Activated CD4-positive, alpha-beta memory T cell treated with anti-CD3 and anti-CD28 coated beads, Interleukin-2, amount 10 ng/mL, durations not matched to agents 7 days and 5 days (primary cell): ENCODE data around the gene WBP1. TPM values are rescaled to one million over a fixed set of nuclear protein-coding genes. Genes with fewer than 3 reads are reported as not detected.
A peak's percentile ranks its signal among the peaks of the same experiment; 100 is the strongest.

Experiments
- CTCF ChIA-PET: fragments of 350-600 bp; sonication (Branson Sonifier 250); formaldehyde crosslinking; loops from one replicate; lab custom pipeline; 2021; ENCODE audit warnings: antibody characterized with exemption, inconsistent platforms; lab: Charles Lee
- POLR2A ChIA-PET: fragments of 350-600 bp; sonication (Branson Sonifier 250); formaldehyde crosslinking; loops from one replicate; lab custom pipeline; 2021; ENCODE audit warnings: antibody characterized with exemption; lab: Charles Lee
- DNase-seq: peaks from one replicate; pipeline ENCODE4 v3.0.0-alpha.2; 2020
- H3K27ac Mint-ChIP-seq: one replicate; pipeline ENCODE4 v1.8.0; 2021; ENCODE audit warnings: mild to moderate bottlenecking, mixed read lengths
- H3K27me3 Mint-ChIP-seq: one replicate; pipeline ENCODE4 v1.8.0; 2021; ENCODE audit warnings: mixed read lengths
- H3K36me3 Mint-ChIP-seq: one replicate; pipeline ENCODE4 v1.8.0; 2021; ENCODE audit warnings: low read depth, mixed read lengths
- H3K4me1 Mint-ChIP-seq: one replicate; pipeline ENCODE4 v1.8.0; 2021; ENCODE audit warnings: mixed read lengths
- H3K4me3 Mint-ChIP-seq: one replicate; pipeline ENCODE4 v1.8.0; 2021; ENCODE audit warnings: mild to moderate bottlenecking, mixed read lengths
- H3K9me3 Mint-ChIP-seq: one replicate; pipeline ENCODE4 v1.8.0; 2021; ENCODE audit warnings: mixed read lengths
- total RNA-seq, 2 experiments: library from RNA; stranded (reverse); gene quantifications; one replicate each; pipeline ENCODE4 v1.2.3, GENCODE V29; 2021

Gene WBP1
- total RNA-seq, 2 experiments from 2014 or later, result 58.3 to 60.4 TPM

- ChIA-PET CTCF (interaction anchor here (0.6 to 3.3 kb wide), 5 partner anchors 8 to 92 kb away, joined by 3 to 10 read pairs (median 4); partner anchors contain the start of genes CCDC142 and TTC31), POLR2A (interaction anchor here (0.9 to 5.7 kb wide), 9 partner anchors 10 to 57 kb away, joined by 3 to 57 read pairs (median 7); partner anchors contain the start of genes AUP1, CCDC142, DOK1 and HTRA2)
- Mint-ChIP-seq H3K4me1 (peaks cover 31% of the 10 kb centered on the region), H3K36me3 (peaks cover 50% of the 10 kb centered on the region), H3K27me3 (peaks cover 34% of the 10 kb centered on the region), H3K9me3 (no peaks in the 10 kb centered on the region), H3K4me3 (peak overlapping the region; percentile 80), H3K27ac (peak overlapping the region; percentile 10)
- no peak for DNase-seq
These were observed 38.9 kb downstream of the WBP1 start for GRCh38 chr2:74496997-74497776.

GRCh38 chr2:74497777-74498499 lies 39.7 kb downstream of the WBP1 start:
- CTCF ChIA-PET, result interaction anchor here (0.6 to 3.3 kb wide), 4 partner anchors 9 to 46 kb away, joined by 3 to 10 read pairs (median 5); partner anchors contain the start of genes CCDC142 and TTC31
- H3K27me3 Mint-ChIP-seq, result peaks cover 40% of the 10 kb centered on the region
- H3K9me3 Mint-ChIP-seq, result no peaks in the 10 kb centered on the region
- H3K36me3 Mint-ChIP-seq, result peaks cover 45% of the 10 kb centered on the region
- H3K4me3 Mint-ChIP-seq, result peak overlapping the region; percentile 80
- H3K4me1 Mint-ChIP-seq, result peaks cover 38% of the 10 kb centered on the region
- POLR2A ChIA-PET, result interaction anchor here (0.8 to 5.7 kb wide), 11 partner anchors 9 to 58 kb away, joined by 3 to 57 read pairs (median 5); partner anchors contain the start of genes AUP1, CCDC142, DOK1 and HTRA2
- DNase-seq, result peak; percentile 52
- H3K27ac Mint-ChIP-seq, result peak overlapping the region; percentile 77

GRCh38 chr2:74498500-74499266 lies 40.4 kb downstream of the WBP1 start:
- Mint-ChIP-seq H3K4me3 (peak overlapping the region; percentile 80), H3K4me1 (peaks cover 44% of the 10 kb centered on the region), H3K27ac (peak overlapping the region; percentile 77), H3K27me3 (peaks cover 45% of the 10 kb centered on the region), H3K9me3 (no peaks in the 10 kb centered on the region), H3K36me3 (peaks cover 45% of the 10 kb centered on the region)
- POLR2A ChIA-PET, result interaction anchor here (0.8 to 5.7 kb wide), 12 partner anchors 8 to 57 kb away, joined by 3 to 57 read pairs (median 6); partner anchors contain the start of genes AUP1, CCDC142, DOK1 and DQX1
- CTCF ChIA-PET, result interaction anchor here (0.6 to 3.3 kb wide), 4 partner anchors 9 to 47 kb away, joined by 3 to 10 read pairs (median 5); partner anchors contain the start of genes CCDC142 and TTC31
- peak; percentile 60 for DNase-seq

DNA sequence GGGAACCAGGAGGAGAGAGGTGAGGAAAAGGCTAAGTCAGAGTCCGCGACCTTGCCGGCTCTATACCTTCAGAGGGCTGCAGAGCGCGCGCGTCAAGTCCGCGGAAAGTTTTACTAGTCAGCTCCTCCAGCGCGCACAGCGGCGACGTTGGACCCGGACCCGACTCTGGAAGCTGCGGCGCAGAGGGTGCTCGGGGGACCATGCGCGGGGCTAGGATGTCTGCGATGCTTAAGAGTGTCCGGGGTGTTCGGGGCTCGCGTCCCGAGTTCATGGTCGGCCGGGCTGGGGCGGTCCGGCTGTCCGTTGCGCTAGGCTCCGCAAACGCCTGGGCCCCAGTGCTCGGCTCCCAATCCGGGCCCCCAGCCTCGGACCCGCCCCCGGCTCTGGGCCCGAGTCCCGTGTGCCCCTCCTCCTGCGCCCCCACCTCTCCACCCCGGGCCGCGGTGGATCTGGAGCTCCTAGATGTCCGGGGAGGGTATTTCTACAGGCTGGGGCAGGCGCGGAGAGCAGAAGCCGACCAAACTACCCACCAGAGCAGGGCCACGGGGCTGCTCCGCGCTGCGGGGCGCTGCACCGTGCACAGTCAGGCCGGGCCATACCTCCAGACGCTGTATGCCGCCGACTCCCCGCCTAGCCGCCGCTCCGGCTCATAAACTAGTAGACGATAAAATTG lies 41.2 kb downstream of the WBP1 start, which contains the start of gene LBX2:
Gene LBX2 (minus strand): TSS at position 337 of the 673 bp plus-strand sequence. CDS start 66 bp downstream, at position 271.
- Mint-ChIP-seq H3K4me1 (peaks cover 51% of the 10 kb centered on the region), H3K4me3 (peak within 1 kb of the TSS; percentile 80), H3K9me3 (no peaks in the 10 kb centered on the region), H3K27ac (peak within 1 kb of the TSS; percentile 77), H3K36me3 (peaks cover 44% of the 10 kb centered on the region), H3K27me3 (peaks cover 45% of the 10 kb centered on the region)
- CTCF ChIA-PET, result interaction anchor here (0.9 to 1.7 kb wide), 4 partner anchors 16 to 88 kb away, joined by 3 to 7 read pairs (median 4); partner anchors contain the start of genes CCDC142, HTRA2 and TTC31
- DNase-seq, result peak; percentile 47
- POLR2A ChIA-PET, result interaction anchor here (1.0 to 5.7 kb wide), 9 partner anchors 8 to 42 kb away, joined by 3 to 57 read pairs (median 11); partner anchors contain the start of genes AUP1, CCDC142, DQX1 and HTRA2

DNA sequence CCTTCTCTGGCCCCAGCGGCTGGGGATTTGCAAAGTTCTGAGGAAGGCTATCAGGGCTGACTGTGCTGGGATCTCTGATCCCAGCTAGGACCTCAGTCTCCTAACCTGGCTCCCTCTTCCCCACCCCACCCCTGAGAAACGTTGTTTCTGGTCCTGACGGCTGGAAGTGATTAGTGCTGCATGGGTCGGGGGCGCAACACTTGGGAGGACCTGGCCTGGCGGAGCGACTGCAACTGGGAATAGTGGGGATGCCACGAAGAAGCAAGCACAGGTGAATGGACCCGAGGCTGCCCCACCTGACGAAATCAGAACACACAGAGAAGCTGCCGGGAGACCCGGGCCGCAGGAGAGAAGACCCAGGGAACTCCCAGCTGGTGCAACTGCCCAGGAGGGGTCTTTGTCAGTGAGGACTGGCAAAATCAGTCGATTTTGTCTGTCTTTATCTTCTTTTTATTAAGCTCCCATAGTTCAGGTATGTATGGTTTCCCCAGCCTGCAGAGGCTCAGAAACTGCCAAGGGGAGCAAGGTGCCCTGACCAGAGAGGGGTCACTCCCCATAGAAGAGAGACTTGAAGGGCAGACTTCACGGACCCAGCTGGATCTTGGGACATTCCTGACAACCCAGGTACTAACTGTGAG lies 41.8 kb downstream of the WBP1 start:
- no peaks in the 10 kb centered on the region for H3K9me3 Mint-ChIP-seq
- H3K36me3 Mint-ChIP-seq, result peaks cover 50% of the 10 kb centered on the region
- ChIA-PET POLR2A (interaction anchor here (1.5 to 5.7 kb wide), 7 partner anchors 9 to 322 kb away, joined by 4 to 57 read pairs (median 12); partner anchors contain the start of genes AUP1, CCDC142, DQX1 and HTRA2), CTCF (interaction anchor here (1.0 to 2.5 kb wide), 7 partner anchors 17 to 87 kb away, joined by 3 to 9 read pairs (median 5); partner anchors contain the start of genes CCDC142, HTRA2, TTC31 and WBP1)
- H3K4me1 Mint-ChIP-seq, result peaks cover 58% of the 10 kb centered on the region
- H3K4me3 Mint-ChIP-seq, result peak overlapping the region; percentile 30
- DNase-seq, result no peak
- peaks cover 46% of the 10 kb centered on the region for H3K27me3 Mint-ChIP-seq
- no peak overlapping the region for H3K27ac Mint-ChIP-seq

DNA sequence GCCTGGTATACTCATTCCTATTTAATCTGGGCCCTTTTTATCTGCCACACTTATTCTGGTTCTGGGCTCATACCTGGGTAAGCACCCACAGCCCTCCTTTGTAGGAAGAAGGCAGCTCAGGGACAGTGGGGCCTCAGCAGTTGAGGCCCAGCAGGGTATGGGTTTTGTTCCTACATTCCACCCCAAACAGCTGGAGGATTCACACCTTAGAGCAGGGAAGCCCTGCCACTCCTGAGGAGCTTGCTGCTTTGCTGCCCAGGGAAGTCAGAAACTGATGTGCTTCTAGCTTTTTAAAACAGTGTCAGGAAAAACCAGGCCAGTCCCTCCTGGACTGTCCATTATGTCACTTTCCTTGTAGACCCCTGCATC lies 42.3 kb downstream of the WBP1 start:
- Mint-ChIP-seq H3K4me3 (no peak overlapping the region), H3K36me3 (peaks cover 50% of the 10 kb centered on the region), H3K9me3 (no peaks in the 10 kb centered on the region), H3K4me1 (peaks cover 63% of the 10 kb centered on the region), H3K27ac (no peak overlapping the region), H3K27me3 (peaks cover 46% of the 10 kb centered on the region)
- DNase-seq, result no peak
- CTCF ChIA-PET, result interaction anchor here (0.9 to 2.5 kb wide), 8 partner anchors 17 to 87 kb away, joined by 3 to 9 read pairs (median 4); partner anchors contain the start of genes CCDC142, HTRA2, TTC31 and WBP1
- POLR2A ChIA-PET, result interaction anchor here (1.5 to 5.7 kb wide), 7 partner anchors 9 to 322 kb away, joined by 4 to 57 read pairs (median 12); partner anchors contain the start of genes AUP1, CCDC142, DQX1 and HTRA2

GRCh38 chr2:74501335-74502071 lies 43.3 kb downstream of the WBP1 start:
- Mint-ChIP-seq H3K9me3 (no peaks in the 10 kb centered on the region), H3K27me3 (peaks cover 46% of the 10 kb centered on the region)

GRCh38 chr2:74502147-74502719 lies 44.0 kb downstream of the WBP1 start:
- CTCF ChIA-PET, result interaction anchor here (1.2 to 2.5 kb wide), 4 partner anchors 10 to 30 kb away, joined by 3 to 12 read pairs (median 9); partner anchors contain the start of genes CCDC142 and TTC31
- H3K36me3 Mint-ChIP-seq, result peaks cover 61% of the 10 kb centered on the region
- no peak for DNase-seq
- peaks cover 46% of the 10 kb centered on the region for H3K27me3 Mint-ChIP-seq
- H3K9me3 Mint-ChIP-seq, result no peaks in the 10 kb centered on the region
- no peak overlapping the region for H3K27ac Mint-ChIP-seq
- peak overlapping the region; percentile 71 for H3K4me3 Mint-ChIP-seq
- POLR2A ChIA-PET, result interaction anchor here (1.5 to 5.7 kb wide), 4 partner anchors 12 to 45 kb away, joined by 6 to 57 read pairs (median 25); partner anchors contain the start of genes AUP1, CCDC142, HTRA2 and TLX2
- peaks cover 75% of the 10 kb centered on the region for H3K4me1 Mint-ChIP-seq

More at GRCh38 chr2:74501335-74502071, 43.3 kb downstream of the WBP1 start:
- Mint-ChIP-seq H3K4me3 (peak overlapping the region; percentile 71), H3K27ac (no peak overlapping the region), H3K4me1 (peaks cover 68% of the 10 kb centered on the region), H3K36me3 (peaks cover 54% of the 10 kb centered on the region)
- DNase-seq, result no peak
- CTCF ChIA-PET, result interaction anchor here (0.9 to 2.5 kb wide), 5 partner anchors 10 to 48 kb away, joined by 3 to 9 read pairs (median 3); partner anchors contain the start of gene WBP1
- POLR2A ChIA-PET, result interaction anchor here (0.9 to 5.7 kb wide), 9 partner anchors 8 to 323 kb away, joined by 3 to 57 read pairs (median 12); partner anchors contain the start of genes AUP1, CCDC142, DQX1 and HTRA2

DNA sequence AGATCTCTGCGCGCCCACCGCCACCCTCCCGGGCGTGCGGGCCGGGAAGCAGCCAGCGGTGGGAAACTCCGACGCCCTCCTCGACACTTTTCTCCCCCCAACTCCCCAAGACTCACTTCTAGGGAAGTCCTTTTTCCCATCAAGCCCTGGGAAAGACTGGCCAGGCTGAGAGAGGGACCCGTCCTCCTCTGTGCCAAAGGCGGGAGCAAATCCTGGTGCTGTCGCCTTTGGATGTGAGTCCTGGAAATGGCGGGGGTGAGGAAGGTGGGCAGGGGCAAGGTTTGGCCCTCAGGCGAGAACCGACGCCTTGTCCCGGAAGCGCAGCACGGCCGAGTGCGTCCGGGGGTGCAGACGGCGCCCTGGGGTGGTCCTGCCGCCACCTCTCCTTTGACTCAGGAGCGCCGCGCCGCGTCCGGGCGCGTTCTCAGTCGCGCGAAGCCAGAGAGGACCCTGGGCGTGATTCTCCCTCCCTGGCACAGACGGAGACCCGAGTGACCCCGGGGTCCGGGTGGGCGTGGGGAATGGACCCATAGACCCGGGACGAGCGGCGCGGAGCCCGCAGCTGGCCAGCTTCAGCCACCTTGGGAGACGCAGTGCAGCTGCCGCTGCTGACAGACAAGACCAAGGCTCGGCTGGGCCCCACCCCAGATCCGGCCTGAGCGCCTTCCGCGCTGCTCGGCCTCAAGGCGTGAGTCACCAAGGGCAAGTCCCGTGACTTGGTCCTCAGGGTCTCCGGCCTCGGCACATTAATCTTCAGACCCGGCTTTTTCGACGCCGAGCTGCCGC lies 44.7 kb downstream of the WBP1 start:
- no peak overlapping the region for H3K27ac Mint-ChIP-seq
- ChIA-PET POLR2A (interaction anchor here (0.8 to 3.7 kb wide), 6 partner anchors 9 to 46 kb away, joined by 3 to 25 read pairs (median 8); partner anchors contain the start of genes AUP1, CCDC142, HTRA2 and TLX2), CTCF (interaction anchor here (1.2 to 2.5 kb wide), 7 partner anchors 9 to 84 kb away, joined by 3 to 12 read pairs (median 5); partner anchors contain the start of genes CCDC142 and TTC31)
- peaks cover 46% of the 10 kb centered on the region for H3K27me3 Mint-ChIP-seq
- peaks cover 73% of the 10 kb centered on the region for H3K4me1 Mint-ChIP-seq
- peak overlapping the region; percentile 71 for H3K4me3 Mint-ChIP-seq
- DNase-seq, result peak; percentile 70
- H3K9me3 Mint-ChIP-seq, result no peaks in the 10 kb centered on the region
- H3K36me3 Mint-ChIP-seq, result peaks cover 65% of the 10 kb centered on the region
